Mesenchymal stem cell (in vitro differentiated cells and primary cell): ENCODE results near the gene ME3.
A peak's percentile ranks its signal among the peaks of the same experiment; 100 is the strongest.

Experiments
- DNase-seq: peaks from one replicate; pipeline ENCODE4 v3.0.0-alpha.2; 2013
- H2AFZ ChIP-seq: one replicate; pipeline ENCODE4 v1.6.1; 2013; ENCODE audit warnings: low read depth, mild to moderate bottlenecking, control low read depth, inconsistent platforms, low read length, moderate library complexity
- H2AK5ac ChIP-seq: 2 replicates; pipeline ENCODE4 v1.6.1; 2013; ENCODE audit warnings: low read length, moderate library complexity, mild to moderate bottlenecking, inconsistent platforms; ENCODE audit not compliant: severe bottlenecking
- H2BK120ac ChIP-seq: one replicate; pipeline ENCODE4 v1.6.1; 2013; ENCODE audit warnings: low read depth, mild to moderate bottlenecking, inconsistent platforms, low read length, moderate library complexity
- H2BK12ac ChIP-seq, 2 experiments: one replicate each; pipeline ENCODE4 v1.6.1; 2013; ENCODE audit warnings: inconsistent platforms in 2 of 2, low read length in 2 of 2, mild to moderate bottlenecking in 2 of 2, moderate library complexity in 2 of 2, control low read depth in 1 of 2
- H2BK15ac ChIP-seq: one replicate; pipeline ENCODE4 v1.6.1; 2013; ENCODE audit warnings: mild to moderate bottlenecking, low read depth, inconsistent platforms; ENCODE audit not compliant: poor library complexity, severe bottlenecking
- H2BK5ac ChIP-seq: 2 replicates; pipeline ENCODE4 v1.6.1; 2013; ENCODE audit warnings: low read depth, mild to moderate bottlenecking, low read length, control low read depth, inconsistent platforms; ENCODE audit not compliant: poor library complexity, severe bottlenecking
- H3K14ac ChIP-seq, 2 experiments: one replicate each; pipeline ENCODE4 v1.6.1; 2013; ENCODE audit warnings: inconsistent platforms in 2 of 2, low read length in 2 of 2, control low read depth in 1 of 2, mild to moderate bottlenecking in 1 of 2, moderate library complexity in 1 of 2
- H3K18ac ChIP-seq, 2 experiments: one replicate each; pipeline ENCODE4 v1.6.1; 2013; ENCODE audit warnings: inconsistent platforms in 2 of 2, low read length in 2 of 2, control low read depth in 1 of 2, low read depth in 1 of 2, mild to moderate bottlenecking in 1 of 2
- H3K23ac ChIP-seq, 2 experiments: one replicate each; pipeline ENCODE4 v1.6.1; 2013; ENCODE audit warnings: inconsistent platforms in 2 of 2, low read length in 2 of 2, mild to moderate bottlenecking in 2 of 2, moderate library complexity in 2 of 2, control low read depth in 1 of 2
- H3K27ac ChIP-seq: 2 replicates; pipeline ENCODE4 v1.5.1; 2013; ENCODE audit warnings: mild to moderate bottlenecking, moderate library complexity, low read length, control low read depth, inconsistent platforms; ENCODE audit not compliant: poor library complexity, severe bottlenecking
- H3K27me3 ChIP-seq, 2 experiments: 2 replicates each; pipeline versions ENCODE4 v1.6.1 to v1.7.0; 2013; ENCODE audit warnings: low read length in 2 of 2, mild to moderate bottlenecking in 2 of 2, moderate library complexity in 2 of 2, control low read depth in 1 of 2, inconsistent platforms in 1 of 2; ENCODE audit not compliant: control insufficient read depth in 1 of 2, insufficient read depth in 1 of 2
- H3K36me3 ChIP-seq, 2 experiments: 2 replicates each; pipeline versions ENCODE4 v1.6.1 to v1.7.0; 2013; ENCODE audit warnings: low read length in 2 of 2, control low read depth in 1 of 2, inconsistent platforms in 1 of 2, low read depth in 1 of 2, mild to moderate bottlenecking in 1 of 2; ENCODE audit not compliant: insufficient read depth in 2 of 2, control insufficient read depth in 1 of 2
- H3K4ac ChIP-seq, 2 experiments: one replicate each; pipeline ENCODE4 v1.6.1; 2013; ENCODE audit warnings: inconsistent platforms in 2 of 2, low read length in 2 of 2, mild to moderate bottlenecking in 2 of 2, moderate library complexity in 2 of 2, control low read depth in 1 of 2, low read depth in 1 of 2
- H3K4me1 ChIP-seq: 2 replicates; pipeline ENCODE4 v1.6.1; 2013; ENCODE audit warnings: low read depth, low read length, control low read depth; ENCODE audit not compliant: control insufficient read depth, insufficient read depth
- H3K4me2 ChIP-seq: 2 replicates; pipeline ENCODE4 v1.6.1; 2013; ENCODE audit warnings: low read length, mild to moderate bottlenecking, inconsistent platforms; ENCODE audit not compliant: poor library complexity, severe bottlenecking
- H3K4me3 ChIP-seq, 2 experiments: 2 replicates each; pipeline versions ENCODE4 v1.5.1 to v1.7.0; 2013; ENCODE audit warnings: low read length in 2 of 2, mild to moderate bottlenecking in 2 of 2, control low read depth in 1 of 2, low read depth in 1 of 2; ENCODE audit not compliant: insufficient read depth in 1 of 2
- H3K79me1 ChIP-seq: replicated peaks from 2 replicates; pipeline ENCODE4 v1.6.1; 2013; ENCODE audit warnings: mild to moderate bottlenecking, control low read depth, low read length, inconsistent platforms; ENCODE audit not compliant: poor library complexity, severe bottlenecking
- H3K9ac ChIP-seq: 2 replicates; pipeline ENCODE4 v1.7.0; 2013; ENCODE audit warnings: mild to moderate bottlenecking, low read length, moderate library complexity
- H3K9me3 ChIP-seq: 2 replicates; pipeline ENCODE4 v1.7.0; 2013; ENCODE audit warnings: mild to moderate bottlenecking, low read length; ENCODE audit not compliant: control insufficient read depth
- H4K8ac ChIP-seq: one replicate; pipeline ENCODE4 v1.6.1; 2013; ENCODE audit warnings: inconsistent platforms, mild to moderate bottlenecking, low read length, moderate library complexity
- H4K91ac ChIP-seq: one replicate; pipeline ENCODE4 v1.6.1; 2013; ENCODE audit warnings: mild to moderate bottlenecking, low read length, inconsistent platforms
- WGBS: methylation state at CpG from one replicate; pipeline ENCODE4 v1.1.7; 2013; ENCODE audit warnings: mixed read lengths; 5-methylcytosine and 5-hydroxymethylcytosine counted together

ME3 gene

GRCh38 chr11:86687185-86687778 is 14.9 kb upstream of the ME3 start:
- Histone ChIP-seq H3K4ac (peak overlapping the region in 1 of 2 experiments; percentile 79), H3K9me3 (no peaks in the 10 kb centered on the region), H4K91ac (no peak overlapping the region), H4K8ac (no peak overlapping the region), H2BK5ac (no peak overlapping the region), H3K4me1 (peaks cover 7% of the 10 kb centered on the region), H3K27me3 (no peaks in the 10 kb centered on the region), H3K4me3 (no peak overlapping the region), H2BK120ac (peak overlapping the region; percentile 45), H3K23ac (no peak overlapping the region), H3K9ac (no peak overlapping the region), H3K4me2 (no peak overlapping the region), H2BK15ac (no peak overlapping the region), H2AK5ac (peak overlapping the region; percentile 94), H3K18ac (peak overlapping the region in 1 of 2 experiments; percentile 74), H2AFZ (no peak overlapping the region), H3K14ac (no peak overlapping the region), H3K79me1 (no peaks in the 10 kb centered on the region), H3K27ac (peak overlapping the region; percentile 93), H3K36me3 (no peaks in the 10 kb centered on the region), H2BK12ac (peak overlapping the region; percentile 75 to 90)
- DNase-seq, result no peak
- WGBS, result 88% methylated on average over 5 of the region's 5 CpGs

- Histone ChIP-seq H2BK12ac (peak overlapping the region in 1 of 2 experiments; percentile 91), H3K79me1 (no peaks in the 10 kb centered on the region), H2AFZ (no peak overlapping the region), H3K36me3 (no peaks in the 10 kb centered on the region), H3K9me3 (no peaks in the 10 kb centered on the region), H4K8ac (no peak overlapping the region), H3K4me3 (no peak overlapping the region), H3K4me1 (peaks cover 7% of the 10 kb centered on the region), H3K18ac (peak overlapping the region in 1 of 2 experiments; percentile 8), H2BK120ac (no peak overlapping the region), H2BK15ac (no peak overlapping the region), H3K9ac (no peak overlapping the region), H3K23ac (no peak overlapping the region), H3K14ac (no peak overlapping the region), H3K27ac (no peak overlapping the region), H2BK5ac (peak overlapping the region; percentile 69), H2AK5ac (peak overlapping the region; percentile 93), H4K91ac (no peak overlapping the region), H3K4ac (peak overlapping the region in 1 of 2 experiments; percentile 6), H3K4me2 (no peak overlapping the region), H3K27me3 (no peaks in the 10 kb centered on the region)
- DNase-seq, result no peak
- 100% methylated on average over 1 of the region's 1 CpG for WGBS
Measured at GRCh38 chr11:86686531-86686930, 14.1 kb upstream of the ME3 start.

GRCh38 chr11:86681483-86681756 is 9.0 kb upstream of the ME3 start:
- Histone ChIP-seq H3K4me2 (no peak overlapping the region), H3K27me3 (no peaks in the 10 kb centered on the region), H2BK5ac (no peak overlapping the region), H3K4me1 (peaks cover 7% of the 10 kb centered on the region), H3K36me3 (no peaks in the 10 kb centered on the region), H3K79me1 (no peaks in the 10 kb centered on the region), H2BK15ac (no peak overlapping the region), H4K8ac (no peak overlapping the region), H2AFZ (no peak overlapping the region), H3K9me3 (no peaks in the 10 kb centered on the region), H3K27ac (no peak overlapping the region), H2BK12ac (no peak overlapping the region), H3K4ac (no peak overlapping the region), H3K23ac (no peak overlapping the region), H2BK120ac (no peak overlapping the region), H3K18ac (no peak overlapping the region), H3K4me3 (no peak overlapping the region), H3K9ac (peak overlapping the region; percentile 10), H2AK5ac (no peak overlapping the region), H3K14ac (no peak overlapping the region), H4K91ac (no peak overlapping the region)
- WGBS, result 74% methylated on average over 2 of the region's 2 CpGs
- no peak for DNase-seq

GRCh38 chr11:86680716-86681482 is 8.5 kb upstream of the ME3 start:
- Histone ChIP-seq H4K91ac (no peak overlapping the region), H3K9me3 (no peaks in the 10 kb centered on the region), H2BK15ac (no peak overlapping the region), H3K4ac (no peak overlapping the region), H3K36me3 (no peaks in the 10 kb centered on the region), H2BK120ac (no peak overlapping the region), H3K23ac (no peak overlapping the region), H2BK12ac (peak overlapping the region in 1 of 2 experiments; percentile 31), H4K8ac (no peak overlapping the region), H3K18ac (peak overlapping the region in 1 of 2 experiments; percentile 47), H3K4me2 (no peak overlapping the region), H3K9ac (no peak overlapping the region), H3K4me1 (peaks cover 7% of the 10 kb centered on the region), H3K79me1 (no peaks in the 10 kb centered on the region), H3K27ac (no peak overlapping the region), H2AK5ac (peak overlapping the region; percentile 61), H2AFZ (no peak overlapping the region), H3K27me3 (no peaks in the 10 kb centered on the region), H3K14ac (no peak overlapping the region), H2BK5ac (no peak overlapping the region), H3K4me3 (no peak overlapping the region)
- DNase-seq, result no peak
- 96% methylated on average over 3 of the region's 5 CpGs for WGBS
